Upper lobe of right lung (tissue), 1 donor: ENCODE results near the gene HEPN1. TPM values are rescaled to one million over a fixed set of nuclear protein-coding genes. Genes with fewer than 3 reads are reported as not detected.

Experiments used
- ATAC-seq: fragments of 200-7000 bp; cut with Tn5 transposase; one replicate; pipeline ENCODE4 v1.9.1; 2020; ENCODE audit warnings: mild to moderate bottlenecking, moderate library complexity
- DNase-seq: peaks from one replicate; pipeline ENCODE4 v3.0.0-alpha.2; 2020
- H3K27ac ChIP-seq: fragments of 200-600 bp; one replicate; pipeline ENCODE4 v1.8.0; 2022
- H3K27me3 ChIP-seq: fragments of 200-600 bp; one replicate; pipeline ENCODE4 v1.8.0; 2022; ENCODE audit warnings: mild to moderate bottlenecking
- H3K36me3 ChIP-seq: fragments of 200-600 bp; one replicate; pipeline ENCODE4 v1.8.0; 2022
- H3K4me1 ChIP-seq: fragments of 200-600 bp; one replicate; pipeline ENCODE4 v1.8.0; 2022
- H3K4me3 ChIP-seq: fragments of 200-600 bp; one replicate; pipeline ENCODE4 v1.8.0; 2022; ENCODE audit warnings: mild to moderate bottlenecking
- H3K9me3 ChIP-seq: fragments of 200-600 bp; one replicate; pipeline ENCODE4 v1.8.0; 2022
- intact Hi-C: fragments of 100-400 bp; cut with DNase I; formaldehyde crosslinking; loops from one replicate; pipeline ENCODE4 v1.11.0; 2022
- total RNA-seq: library from RNA; stranded (reverse); fragmentation: NEBNext Ultra II Directional; extraction: Animal tissue kit (Norgen Biotek cat#: 25700); gene quantifications from one replicate; pipeline ENCODE4 v1.2.1, GENCODE V29; 2021
- TF ChIP-seq, protein P1 (sequence below): fragments of 200-600 bp; IDR thresholded peaks from one replicate; pipeline ENCODE4 v1.8.0; 2022; ENCODE audit warnings: antibody characterized with exemption
- donor health status: DM: no; HTN: yes; CAD: no; lungs with severe emphysema.

Gene HEPN1
- total RNA-seq, 1 donor from 2014 or later, result not detected

DNA sequence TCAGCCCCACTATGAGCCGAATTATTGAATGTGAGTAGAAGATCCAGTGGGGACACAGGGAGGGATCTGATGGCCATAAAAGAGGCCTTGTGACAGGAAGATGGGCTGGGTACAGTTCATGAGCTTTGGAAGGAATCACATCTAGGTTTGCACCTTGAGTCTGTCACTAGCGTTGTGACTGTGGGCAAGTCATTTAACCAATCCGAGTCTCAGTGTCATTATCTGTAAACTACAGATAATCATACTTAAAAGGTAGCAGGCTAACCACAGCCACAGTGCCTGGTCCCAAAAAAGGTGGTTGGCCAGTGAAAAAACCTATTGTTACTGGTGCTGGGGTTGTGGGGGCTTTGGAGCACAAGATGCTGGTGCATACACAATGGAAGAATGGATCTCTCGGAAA is 3.8 kb downstream of the HEPN1 start:
- intact Hi-C loops, result no loop called here
- ATAC-seq, result no peak
- no peak for DNase-seq

GRCh38 chr11:124923296-124923695 is 4.2 kb downstream of the HEPN1 start:
- DNase-seq (no peak), ATAC-seq (no peak)
- H3K9me3 ChIP-seq, result no peaks in the 10 kb centered on the region
- H3K4me1 ChIP-seq, result no peaks in the 10 kb centered on the region
- no peak overlapping the region for H3K4me3 ChIP-seq
- intact Hi-C loops, result no loop called here
- TF ChIP-seq, protein P1, sequence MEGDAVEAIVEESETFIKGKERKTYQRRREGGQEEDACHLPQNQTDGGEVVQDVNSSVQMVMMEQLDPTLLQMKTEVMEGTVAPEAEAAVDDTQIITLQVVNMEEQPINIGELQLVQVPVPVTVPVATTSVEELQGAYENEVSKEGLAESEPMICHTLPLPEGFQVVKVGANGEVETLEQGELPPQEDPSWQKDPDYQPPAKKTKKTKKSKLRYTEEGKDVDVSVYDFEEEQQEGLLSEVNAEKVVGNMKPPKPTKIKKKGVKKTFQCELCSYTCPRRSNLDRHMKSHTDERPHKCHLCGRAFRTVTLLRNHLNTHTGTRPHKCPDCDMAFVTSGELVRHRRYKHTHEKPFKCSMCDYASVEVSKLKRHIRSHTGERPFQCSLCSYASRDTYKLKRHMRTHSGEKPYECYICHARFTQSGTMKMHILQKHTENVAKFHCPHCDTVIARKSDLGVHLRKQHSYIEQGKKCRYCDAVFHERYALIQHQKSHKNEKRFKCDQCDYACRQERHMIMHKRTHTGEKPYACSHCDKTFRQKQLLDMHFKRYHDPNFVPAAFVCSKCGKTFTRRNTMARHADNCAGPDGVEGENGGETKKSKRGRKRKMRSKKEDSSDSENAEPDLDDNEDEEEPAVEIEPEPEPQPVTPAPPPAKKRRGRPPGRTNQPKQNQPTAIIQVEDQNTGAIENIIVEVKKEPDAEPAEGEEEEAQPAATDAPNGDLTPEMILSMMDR, result no peak
- no peak overlapping the region for H3K27ac ChIP-seq
- no peaks in the 10 kb centered on the region for H3K27me3 ChIP-seq
- no peaks in the 10 kb centered on the region for H3K36me3 ChIP-seq

More for the DNA sequence above, 3.8 kb downstream of the HEPN1 start:
- Histone ChIP-seq H3K36me3 (no peaks in the 10 kb centered on the region), H3K9me3 (no peaks in the 10 kb centered on the region), H3K27me3 (no peaks in the 10 kb centered on the region), H3K27ac (no peak overlapping the region), H3K4me3 (no peak overlapping the region), H3K4me1 (no peaks in the 10 kb centered on the region)
- TF ChIP-seq, protein P1, result no peak

DNA sequence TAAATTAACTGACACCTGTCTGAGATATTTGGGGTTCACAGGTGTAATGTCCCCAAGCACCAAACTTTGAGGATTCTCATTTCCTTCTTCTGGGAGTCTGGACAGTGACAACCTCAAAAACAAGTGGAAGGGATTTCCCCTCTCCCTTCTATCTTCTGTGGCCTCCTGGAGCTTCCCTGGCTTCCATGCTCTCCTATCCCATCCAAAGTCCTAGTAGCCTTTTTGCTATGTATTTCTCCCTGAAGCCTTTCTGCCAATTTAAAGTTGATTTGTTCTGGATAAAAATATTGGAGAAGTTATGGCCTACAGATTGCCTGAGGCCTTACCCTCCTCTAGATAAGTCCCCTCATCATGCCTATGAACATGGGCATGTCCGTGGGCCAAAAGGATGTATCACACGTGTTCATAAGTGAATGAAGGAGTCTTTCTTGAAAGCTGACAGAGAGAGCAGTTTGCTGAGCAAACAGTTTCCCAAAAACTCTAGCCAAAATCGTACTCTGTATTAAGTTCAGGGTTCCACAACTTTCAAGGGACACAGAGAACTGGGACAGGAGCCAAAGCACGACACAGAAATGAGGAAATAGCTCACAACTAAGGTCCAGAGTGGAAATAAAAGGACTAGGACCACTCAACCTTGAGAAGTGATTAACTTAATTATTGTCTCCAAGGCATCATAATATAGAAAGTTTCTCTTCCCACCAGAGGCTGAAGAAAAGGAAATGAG is 10.1 kb downstream of the HEPN1 start:
- Histone ChIP-seq H3K27ac (no peak overlapping the region), H3K4me1 (no peaks in the 10 kb centered on the region), H3K36me3 (no peaks in the 10 kb centered on the region), H3K9me3 (no peaks in the 10 kb centered on the region), H3K4me3 (no peak overlapping the region), H3K27me3 (no peaks in the 10 kb centered on the region)
- intact Hi-C loops, result no loop called here
- no peak for ATAC-seq
- TF ChIP-seq, protein P1, result no peak
- DNase-seq, result no peak

- TF ChIP-seq, protein P1, result no peak
- Histone ChIP-seq H3K4me3 (no peak overlapping the region), H3K27me3 (no peaks in the 10 kb centered on the region), H3K9me3 (no peaks in the 10 kb centered on the region), H3K27ac (no peak overlapping the region), H3K36me3 (no peaks in the 10 kb centered on the region), H3K4me1 (no peaks in the 10 kb centered on the region)
- DNase-seq (no peak), ATAC-seq (no peak)
- intact Hi-C loops, result no loop called here
Observed at GRCh38 chr11:124930799-124931198, 11.7 kb downstream of the HEPN1 start.

DNA sequence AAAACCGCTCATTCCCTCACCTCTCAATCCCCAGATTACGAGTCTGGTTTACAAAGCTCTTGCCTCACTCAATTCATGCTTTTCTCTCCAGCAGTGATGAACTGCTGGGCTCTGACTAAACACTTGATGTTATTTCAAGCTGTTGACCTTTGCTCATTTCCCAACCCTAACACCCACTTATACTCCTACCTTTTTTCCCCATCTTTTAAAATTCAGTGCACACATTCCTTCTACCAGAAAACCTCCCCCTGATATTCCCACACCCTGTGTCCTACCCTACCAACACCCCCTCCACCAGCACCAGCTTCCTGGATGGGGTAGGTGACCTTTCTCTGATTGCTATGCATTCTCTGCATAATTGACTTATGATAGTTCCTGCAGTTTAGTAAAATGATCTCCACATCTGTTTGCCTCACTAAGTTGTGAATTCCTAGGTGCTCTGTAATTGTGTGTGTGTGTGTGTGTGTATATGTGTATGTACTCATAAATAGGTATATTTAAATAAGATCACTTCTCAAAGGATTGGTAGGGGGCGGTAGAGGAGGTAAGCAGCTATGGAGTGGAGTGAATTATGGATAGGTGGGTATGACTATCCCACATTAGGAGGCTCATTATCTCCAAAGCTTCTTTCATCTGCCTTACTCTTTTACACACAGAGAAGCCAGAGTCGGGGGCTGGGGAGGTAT is 16.0 kb downstream of the HEPN1 start:
- ATAC-seq (no peak), DNase-seq (no peak)
- Histone ChIP-seq H3K27ac (no peak overlapping the region), H3K27me3 (no peaks in the 10 kb centered on the region), H3K36me3 (no peaks in the 10 kb centered on the region), H3K9me3 (no peaks in the 10 kb centered on the region), H3K4me1 (no peaks in the 10 kb centered on the region), H3K4me3 (no peak overlapping the region)
- TF ChIP-seq, protein P1, result no peak
- intact Hi-C loops, result no loop called here
